ENCODE measurements around the gene NDFIP2. TPM values are rescaled to one million over a fixed set of nuclear protein-coding genes. Genes with fewer than 3 reads are reported as not detected.

NDFIP2 gene
- total and polyA plus RNA-seq, 2 donors (not counting 1 experiment from before 2014, with no cell fraction given) = 0.12 to 1.0 TPM

- Mint-ChIP-seq H3K4me1 (peaks cover 5% of the 10 kb centered on the region), H3K4me3 (no peak overlapping the region), H3K9me3 (ENCODE audit: insufficient read depth) (no peaks in the 10 kb centered on the region), H3K27me3 (peaks cover 49% of the 10 kb centered on the region), H3K27ac (no peak overlapping the region)
- Histone ChIP-seq H4K20me1 (ENCODE audit: control insufficient read depth, insufficient read depth, low read length, poor library complexity, severe bottlenecking) (no peaks in the 10 kb centered on the region), H3K27ac (ENCODE audit: low read length in 2 of 2) (no peak overlapping the region), H3K9ac (ENCODE audit: low read length) (no peak overlapping the region), H3K4me3 (ENCODE audit: control extremely low read depth in 1 of 5, extremely low read depth in 1 of 5, insufficient read depth in 1 of 5, low read depth in 2 of 5, low read length in 4 of 5) (no peak overlapping the region), H3K36me3 (replicated peaks in 1 of 2; ENCODE audit: control extremely low read depth in 1 of 2, control insufficient read depth in 1 of 2, extremely low read depth in 1 of 2, insufficient read depth in 2 of 2, low read length in 1 of 2) (no peaks in the 10 kb centered on the region), H3K4me2 (replicated peaks; ENCODE audit: low read depth, low read length, poor library complexity, severe bottlenecking) (no peak overlapping the region), H3K4me1 (ENCODE audit: control insufficient read depth in 2 of 2, insufficient read depth in 2 of 2, low read length in 2 of 2) (peaks cover 4 to 12% of the 10 kb centered on the region in 2 donors), H2AFZ (ENCODE audit: insufficient read depth, low read depth, low read length, poor library complexity, severe bottlenecking) (no peak overlapping the region), H3K27me3 (replicated peaks in 1 of 4; ENCODE audit: control extremely low read depth in 1 of 4, control insufficient read depth in 3 of 4, insufficient read depth in 4 of 4, low read length in 3 of 4) (peaks cover 0 to 40% (median 16%) of the 10 kb centered on the region in 4 experiments), H3K79me2 (ENCODE audit: control insufficient read depth, insufficient read depth, low read length) (no peaks in the 10 kb centered on the region), H3K9me3 (ENCODE audit: control extremely low read depth in 1 of 3, control insufficient read depth in 2 of 3, insufficient read depth in 1 of 3, low read length in 2 of 3) (peaks cover 0 to 1% (median 1%) of the 10 kb centered on the region in 3 donors)
- intact Hi-C loops (cut with micrococcal nuclease) = no loop called here
- DNase-seq (no peak), ATAC-seq (ENCODE audit: low read depth) (no peak)
- ChIA-PET CTCF (no interaction called here), POLR2A (no interaction called here)
- 100% methylated on average over 1 of the region's 6 CpGs for WGBS (ENCODE audit: insufficient coverage)
- TF ChIP-seq EZH2 (IDR thresholded peaks at IDR 0.05; ENCODE audit: borderline replicate concordance, insufficient read depth, low read depth, low read length, poor library complexity, severe bottlenecking) = no peak
- no peak for TF ChIP-seq CTCF (IDR thresholded peaks at IDR 0.05)
Observed at GRCh38 chr13:79486433-79487188, 5.7 kb downstream of the NDFIP2 start.

GRCh38 chr13:79490326-79490725, 9.4 kb downstream of the NDFIP2 start:
- peaks cover 21% of the 10 kb centered on the region for H3K27me3 Mint-ChIP-seq
- intact Hi-C loops (cut with micrococcal nuclease) = no loop called here

More at GRCh38 chr13:79490326-79490725, 9.4 kb downstream of the NDFIP2 start:
- H3K9me3 ChIP-seq (ENCODE audit: control extremely low read depth in 1 of 3, control insufficient read depth in 2 of 3, insufficient read depth in 1 of 3, low read length in 2 of 3) = peaks cover 0 to 1% (median 0%) of the 10 kb centered on the region in 3 donors
- no peak overlapping the region for H3K9ac ChIP-seq (ENCODE audit: low read length)
- Mint-ChIP-seq H3K27ac (no peak overlapping the region), H3K4me1 (no peaks in the 10 kb centered on the region), H3K4me3 (no peak overlapping the region), H3K9me3 (ENCODE audit: insufficient read depth) (no peaks in the 10 kb centered on the region)
- TF ChIP-seq EZH2 (IDR thresholded peaks at IDR 0.05; ENCODE audit: borderline replicate concordance, insufficient read depth, low read depth, low read length, poor library complexity, severe bottlenecking) = no peak
- TF ChIP-seq CTCF (IDR thresholded peaks at IDR 0.05) = no peak
- H3K27ac ChIP-seq (ENCODE audit: low read length in 2 of 2) = no peak overlapping the region
- ChIA-PET CTCF (no interaction called here), POLR2A (no interaction called here)
- H3K27me3 ChIP-seq (replicated peaks in 1 of 4; ENCODE audit: control extremely low read depth in 1 of 4, control insufficient read depth in 3 of 4, insufficient read depth in 4 of 4, low read length in 3 of 4) = peaks cover 0 to 14% (median 0%) of the 10 kb centered on the region in 4 experiments
- H4K20me1 ChIP-seq (ENCODE audit: control insufficient read depth, insufficient read depth, low read length, poor library complexity, severe bottlenecking) = no peaks in the 10 kb centered on the region
- no peak overlapping the region for H3K4me2 ChIP-seq (replicated peaks; ENCODE audit: low read depth, low read length, poor library complexity, severe bottlenecking)
- H2AFZ ChIP-seq (ENCODE audit: insufficient read depth, low read depth, low read length, poor library complexity, severe bottlenecking) = no peak overlapping the region
- H3K36me3 ChIP-seq (replicated peaks in 1 of 2; ENCODE audit: control extremely low read depth in 1 of 2, control insufficient read depth in 1 of 2, extremely low read depth in 1 of 2, insufficient read depth in 2 of 2, low read length in 1 of 2) = no peaks in the 10 kb centered on the region
- H3K4me3 ChIP-seq (ENCODE audit: control extremely low read depth in 1 of 5, extremely low read depth in 1 of 5, insufficient read depth in 1 of 5, low read depth in 2 of 5, low read length in 4 of 5) = no peak overlapping the region
- ATAC-seq (ENCODE audit: low read depth) (no peak), DNase-seq (no peak)
- H3K79me2 ChIP-seq (ENCODE audit: control insufficient read depth, insufficient read depth, low read length) = no peaks in the 10 kb centered on the region
- WGBS (ENCODE audit: insufficient coverage) = 67% methylated on average over 1 of the region's 1 CpG
- H3K4me1 ChIP-seq (ENCODE audit: control insufficient read depth in 2 of 2, insufficient read depth in 2 of 2, low read length in 2 of 2) = no peaks in the 10 kb centered on the region
